PC-3 (cell line): ENCODE measurements around the gene NRDE2. TPM values are rescaled to one million over a fixed set of nuclear protein-coding genes. Genes with fewer than 3 reads are reported as not detected.
A peak's percentile ranks its signal among the peaks of the same experiment; 100 is the strongest.

Experiments
- ATAC-seq: fragments of 200-7000 bp; cut with Tn5 transposase; 2 replicates; pipeline ENCODE4 v1.9.1; 2020; ENCODE audit warnings: mild to moderate bottlenecking, moderate library complexity
- BruUV-seq: library from RNA; stranded (reverse); fragments of 400-500 nt; replicated peaks from 2 replicates; lab custom pipeline; 2021; lab: Mats Ljungman, UMichigan
- CTCF ChIA-PET: fragments of 300-600 bp; sonication (Branson Sonifier 250); formaldehyde crosslinking; loops from one replicate; lab custom pipeline; 2022; ENCODE audit warnings: antibody characterized with exemption; lab: Charles Lee
- POLR2A ChIA-PET: fragments of 300-600 bp; sonication (Branson Sonifier 250); formaldehyde crosslinking; loops from one replicate; lab custom pipeline; 2022; ENCODE audit warnings: antibody characterized with exemption; ENCODE audit not compliant: unreplicated experiment; lab: Charles Lee
- DNase-seq: peaks from one replicate; pipeline ENCODE4 v3.0.0-alpha.2; 2015
- H2AFZ ChIP-seq: fragments of 300-600 bp; sonication (generic); 2 replicates; pipeline ENCODE4 v1.6.0; 2016; ENCODE audit warnings: antibody characterized with exemption, low read length
- H3F3A ChIP-seq: fragments of 300-600 bp; sonication (generic); one replicate; pipeline ENCODE4 v1.6.0; 2017; ENCODE audit warnings: antibody characterized with exemption, low read length, control low read depth, mild to moderate bottlenecking; ENCODE audit not compliant: unreplicated experiment
- H3K27ac ChIP-seq: fragments of 300-600 bp; sonication (generic); 2 replicates; pipeline ENCODE4 v1.5.1; 2016; ENCODE audit warnings: mild to moderate bottlenecking, low read length
- H3K27me3 ChIP-seq: fragments of 300-600 bp; sonication (generic); 2 replicates; pipeline ENCODE4 v1.6.1; 2016; ENCODE audit warnings: low read length, mixed read lengths
- H3K36me3 ChIP-seq: fragments of 300-600 bp; sonication (generic); 2 replicates; pipeline ENCODE4 v1.6.1; 2016; ENCODE audit warnings: low read depth, mixed run types, low read length, mixed read lengths
- H3K4me1 ChIP-seq: fragments of 300-600 bp; sonication (generic); 2 replicates; pipeline ENCODE4 v1.5.1; 2016; ENCODE audit warnings: low read length; ENCODE audit not compliant: insufficient read depth
- H3K4me2 ChIP-seq: fragments of 300-600 bp; sonication (generic); 2 replicates; pipeline ENCODE4 v1.6.0; 2016; ENCODE audit warnings: low read length
- H3K4me3 ChIP-seq: fragments of 300-600 bp; sonication (generic); 2 replicates; pipeline ENCODE4 v1.5.1; 2016; ENCODE audit warnings: mild to moderate bottlenecking, low read length, mixed read lengths
- H3K79me2 ChIP-seq: fragments of 300-600 bp; sonication (generic); 2 replicates; pipeline ENCODE4 v1.6.1; 2017; ENCODE audit warnings: low read length, mixed read lengths
- H3K9ac ChIP-seq: fragments of 300-600 bp; sonication (generic); 2 replicates; pipeline ENCODE4 v1.6.0; 2016; ENCODE audit warnings: mild to moderate bottlenecking, low read length
- H3K9me2 ChIP-seq: fragments of 300-600 bp; sonication (generic); replicated peaks from 2 replicates; pipeline ENCODE4 v1.6.1; 2016; ENCODE audit warnings: mixed run types, low read length, mixed read lengths
- H3K9me3 ChIP-seq: fragments of 300-600 bp; sonication (generic); 2 replicates; pipeline ENCODE4 v1.6.1; 2016; ENCODE audit warnings: low read length, mixed read lengths
- H4K20me1 ChIP-seq: fragments of 300-600 bp; sonication (generic); 2 replicates; pipeline ENCODE4 v1.6.1; 2016; ENCODE audit warnings: low read length, mixed read lengths
- CTCF ChIP-seq: fragments of 300-600 bp; sonication (generic); conservative IDR thresholded peaks from 2 replicates; pipeline ENCODE4 v1.5.1; 2017; ENCODE audit warnings: antibody characterized with exemption, low read depth, mild to moderate bottlenecking, low read length
- EZH2 ChIP-seq: fragments of 300-600 bp; sonication (generic); IDR thresholded peaks from one replicate; pipeline ENCODE4 v1.6.1; 2017; ENCODE audit warnings: antibody characterized with exemption, mild to moderate bottlenecking, low read length; ENCODE audit not compliant: unreplicated experiment
- EZH2phosphoT487 ChIP-seq: fragments of 300-600 bp; sonication (generic); IDR thresholded peaks from 2 replicates; pipeline ENCODE4 v1.6.1; 2018; ENCODE audit warnings: mild to moderate bottlenecking, antibody characterized with exemption, low read length, borderline replicate concordance
- intact Hi-C: fragments of 100-400 bp; cut with micrococcal nuclease; formaldehyde crosslinking; loops from 2 replicates; pipeline ENCODE4 v1.9.0; 2023
- total RNA-seq: library from RNA; depleted of rRNA; stranded (reverse); fragments of >200 nt; gene quantifications from 2 replicates; pipeline ENCODE4 v1.2.3, GENCODE V29; 2014

NRDE2 gene
- total RNA-seq, 1 experiment from 2014 or later: 18.3 TPM

- ATAC-seq (no peak), DNase-seq (no peak)
- BruUV-seq: no TSS peak
- H3K36me3 ChIP-seq: no peaks in the 10 kb centered on the region
- CTCF ChIA-PET: no interaction called here
- no peak overlapping the region for H3K4me3 ChIP-seq
- no peak overlapping the region for H3K4me2 ChIP-seq
- no peaks in the 10 kb centered on the region for H3K9me2 ChIP-seq
- no peaks in the 10 kb centered on the region for H3K9me3 ChIP-seq
- H2AFZ ChIP-seq: no peak overlapping the region
- H3K27ac ChIP-seq: no peak overlapping the region
- peaks cover 20% of the 10 kb centered on the region for H3K4me1 ChIP-seq
- H3F3A ChIP-seq: no peaks in the 10 kb centered on the region
- H4K20me1 ChIP-seq: no peaks in the 10 kb centered on the region
- H3K9ac ChIP-seq: no peak overlapping the region
- POLR2A ChIA-PET: no interaction called here
- intact Hi-C loops: no loop called here
- H3K27me3 ChIP-seq: no peaks in the 10 kb centered on the region
- no peak for TF ChIP-seq CTCF
- no peak for TF ChIP-seq EZH2
- no peak for TF ChIP-seq EZH2phosphoT487
- H3K79me2 ChIP-seq: peaks cover 4% of the 10 kb centered on the region; the same call in 1 of the 2 replicates
These were observed 47.4 kb upstream of the NRDE2 start for GRCh38 chr14:90379106-90379505.

- POLR2A ChIA-PET: no interaction called here
- Histone ChIP-seq H3K4me2 (no peak overlapping the region), H2AFZ (no peak overlapping the region), H3K9me3 (no peaks in the 10 kb centered on the region), H3K4me1 (peaks cover 12% of the 10 kb centered on the region), H3K79me2 (peaks cover 4% of the 10 kb centered on the region; the same call in 1 of the 2 replicates), H3K27me3 (no peaks in the 10 kb centered on the region), H3K9me2 (no peaks in the 10 kb centered on the region), H3K27ac (no peak overlapping the region), H4K20me1 (no peaks in the 10 kb centered on the region), H3K9ac (no peak overlapping the region), H3K4me3 (no peak overlapping the region), H3F3A (no peaks in the 10 kb centered on the region), H3K36me3 (no peaks in the 10 kb centered on the region)
- intact Hi-C loops: no loop called here
- DNase-seq: no peak
- ATAC-seq: no peak
- TF ChIP-seq CTCF: no peak
- TF ChIP-seq EZH2: no peak
- TF ChIP-seq EZH2phosphoT487: no peak
- CTCF ChIA-PET: interaction anchor here (0.6 kb wide), 1 partner anchor 38 kb away, joined by 3 read pairs; no protein-coding TSS in a partner anchor
- no TSS peak for BruUV-seq
These were observed 46.5 kb upstream of the NRDE2 start for GRCh38 chr14:90378249-90378648.

DNA sequence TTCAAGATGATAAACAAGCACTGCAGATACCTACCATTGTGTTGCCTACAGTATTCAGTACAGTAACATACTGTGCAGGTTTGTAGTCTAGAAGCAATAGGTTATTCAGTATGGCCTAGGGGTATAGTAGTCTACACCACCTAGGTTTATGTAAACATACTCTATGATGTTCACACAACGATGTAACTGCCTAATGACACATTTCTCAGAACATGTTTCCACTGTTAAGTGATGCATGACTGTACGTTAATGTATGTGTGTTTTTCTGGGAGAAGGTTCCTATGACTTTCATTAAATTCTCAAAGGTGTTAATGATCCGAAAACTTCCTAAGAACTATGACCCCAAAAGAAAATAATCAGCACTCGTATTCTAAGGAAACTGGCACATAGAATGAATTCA lies 44.2 kb upstream of the NRDE2 start:
- Histone ChIP-seq H3K4me2 (no peak overlapping the region), H4K20me1 (no peaks in the 10 kb centered on the region), H3K36me3 (no peaks in the 10 kb centered on the region), H3K9me2 (no peaks in the 10 kb centered on the region), H3F3A (no peaks in the 10 kb centered on the region), H3K27ac (no peak overlapping the region), H3K9me3 (no peaks in the 10 kb centered on the region), H2AFZ (no peak overlapping the region), H3K4me3 (no peak overlapping the region), H3K9ac (no peak overlapping the region), H3K4me1 (no peaks in the 10 kb centered on the region), H3K27me3 (no peaks in the 10 kb centered on the region), H3K79me2 (no peaks in the 10 kb centered on the region)
- intact Hi-C loops: no loop called here
- CTCF ChIA-PET: no interaction called here
- POLR2A ChIA-PET: no interaction called here
- ATAC-seq (peak; percentile 72), DNase-seq (no peak)
- no peak for TF ChIP-seq EZH2
- no peak for TF ChIP-seq CTCF
- no peak for TF ChIP-seq EZH2phosphoT487
- no TSS peak for BruUV-seq
